Heart left ventricle (tissue), 16 donors: ENCODE measurements around the gene MICAL2. TPM values are rescaled to one million over a fixed set of nuclear protein-coding genes. Genes with fewer than 3 reads are reported as not detected.

ENCODE experiments used
- ATAC-seq, 4 donors: fragments of 200-7000 bp; cut with Tn5 transposase; one replicate each; pipeline ENCODE4 v1.9.1; 2020 to 2022; ENCODE audit warnings: moderate library complexity in 4 of 4, mild to moderate bottlenecking in 3 of 4, moderate number of reproducible peaks in 1 of 4
- DNase-seq, 5 donors: peaks; one replicate each; pipeline ENCODE4 v3.0.0-alpha.2; 2020
- H3K27ac ChIP-seq, 12 donors: fragments of 200-600 bp; sonication (generic) in 4 of 12; one replicate each; pipeline versions ENCODE4 v1.5.0 to v1.8.0; 2016 to 2022; ENCODE audit warnings: mild to moderate bottlenecking in 2 of 12
- H3K27me3 ChIP-seq, 9 donors: fragments of 200-600 bp; sonication (generic) in 2 of 9; one replicate each; pipeline versions ENCODE4 v1.5.1 to v1.8.0; 2016 to 2022; ENCODE audit warnings: mild to moderate bottlenecking in 3 of 9
- H3K36me3 ChIP-seq, 9 donors: fragments of 200-600 bp; sonication (generic) in 2 of 9; one replicate each; pipeline versions ENCODE4 v1.5.0 to v1.8.0; 2018 to 2022; ENCODE audit warnings: mild to moderate bottlenecking in 2 of 9
- H3K4me1 ChIP-seq, 12 donors: fragments of 200-600 bp; sonication (generic) in 4 of 12; one replicate each; pipeline versions ENCODE4 v1.5.0 to v1.8.0; 2016 to 2022; ENCODE audit warnings: mild to moderate bottlenecking in 3 of 12
- H3K4me3 ChIP-seq, 12 donors: fragments of 200-600 bp; sonication (generic) in 4 of 12; one replicate each; pipeline versions ENCODE4 v1.5.0 to v1.8.0; 2017 to 2022; ENCODE audit warnings: mild to moderate bottlenecking in 9 of 12, moderate library complexity in 4 of 12
- H3K9me3 ChIP-seq, 12 donors: fragments of 200-600 bp; sonication (generic) in 4 of 12; one replicate each; pipeline versions ENCODE4 v1.5.0 to v1.8.0; 2016 to 2022; ENCODE audit warnings: mild to moderate bottlenecking in 1 of 12
- CTCF ChIP-seq, 12 donors: fragments of 200-600 bp; sonication (generic) in 4 of 12; IDR thresholded peaks; one replicate each; pipeline versions ENCODE4 v1.5.0 to v1.8.0; 2018 to 2022; ENCODE audit warnings: antibody characterized with exemption in 12 of 12, mild to moderate bottlenecking in 5 of 12
- POLR2A ChIP-seq, 2 donors: fragments of 450-650 bp; IDR thresholded peaks; one replicate each; pipeline ENCODE4 v1.6.1; 2017; ENCODE audit warnings: antibody characterized with exemption in 2 of 2, mild to moderate bottlenecking in 2 of 2, moderate library complexity in 2 of 2
- WGBS, 4 donors: extraction: QIAGEN DNeasy Blood & Tissue Kit in 2 of 4; methylation state at CpG; one replicate each; pipeline versions ENCODE4 v1.1.5 to v1.1.7; 2013 to 2018; 5-methylcytosine and 5-hydroxymethylcytosine counted together
- intact Hi-C, 10 donors: fragments of 100-400 bp; cut with DNase I; formaldehyde crosslinking; loops; one replicate each; pipeline versions ENCODE4 v1.11.1 to v1.14.2; 2022
- polyA plus RNA-seq, 2 donors: library from polyadenylated mRNA; stranded (reverse); fragments of 200-250 nt; gene quantifications; one replicate each; pipeline ENCODE4 v1.2.3, GENCODE V29; 2013
- total RNA-seq, 9 donors: library from RNA; depleted of rRNA in 2 of 9; stranded (reverse); fragments of >200 nt in 2 of 9; fragmentation: NEBNext Ultra II Directional in 3 of 9; extraction: Animal tissue kit (Norgen Biotek cat#: 25700) in 3 of 9; gene quantifications; one replicate each; pipeline versions ENCODE4 v1.1.0 to v1.2.4, GENCODE V29; 2016 to 2023
- donor health status: ischemic (EF 13 %, LVEDD 7.1; RV severe dilation, severe dysfunction).
- donor health status: healthy with polysubstance abuse.
- donor health status: DM: no; HTN: yes; CAD: no.
- donor health status: DM: no; HTN: no; CAD: no.
- donor health status: ischemic (EF 25% LVEDD 6.9; RV normal size, moderate dysfunction).
- donor health status: ischemic (EF 25% LVEDD 5.7; RV mildly dilated, moderate dysfunction).
- donor health status: healthy.
- donor health status: DM: yes; HTN: yes; CAD: no.
- donor health status: ischemic (EF 35%, LVEDD 5.7; RV mildly dilated, moderate dysfunction).
- donor health status: nonischemic (EF 11% LVEDD 7.7; RV severe dilation, severe dysfunction).
- donor health status: DM: yes; HTN: yes; CAD: no.
- donor health status: PGD.
- donor health status: ischemic (EF 29% LVEDD 5.4; RV normal size, mild dysfunction).
- donor health status: nonischemic (EF 23%, LVEDD 6.1; RV moderate dilation, normal function).

The MICAL2 gene
- total and polyA plus RNA-seq, 11 donors, result 37.6 to 110 (median 86.4) TPM

- Histone ChIP-seq H3K9me3 (no peaks in the 10 kb centered on the region), H3K36me3 (peaks cover 0 to 33% (median 24%) of the 10 kb centered on the region in 9 donors), H3K4me3 (no peak overlapping the region), H3K27ac (peak overlapping the region; percentile 66 to 96 (median 86)), H3K4me1 (peaks cover 3 to 90% (median 74%) of the 10 kb centered on the region in 12 donors), H3K27me3 (no peaks in the 10 kb centered on the region)
- DNase-seq (no peak), ATAC-seq (peak; percentile 39 to 56 (median 46))
- WGBS, 4 donors, result 48 to 63% (median 60%) methylated on average over 9 of the region's 9 CpGs
- intact Hi-C loops, result loop anchor here in 6 of 10 donors (5.0 to 10.0 kb wide), 7 partner anchors 42 to 78 kb away; partner anchors contain the start of gene MICAL2 (in 1 of the 6)
- no peak for TF ChIP-seq POLR2A (IDR thresholded peaks at IDR 0.05)
Measured at GRCh38 chr11:12159351-12160099, 49.1 kb downstream of the MICAL2 start.

GRCh38 chr11:12160231-12160630 is 49.8 kb downstream of the MICAL2 start:
- ATAC-seq (no peak), DNase-seq (no peak)
- Histone ChIP-seq H3K9me3 (no peaks in the 10 kb centered on the region), H3K36me3 (peaks cover 0 to 32% (median 24%) of the 10 kb centered on the region in 9 donors), H3K27me3 (no peaks in the 10 kb centered on the region), H3K27ac (peak overlapping the region; percentile 66 to 96 (median 86)), H3K4me3 (no peak overlapping the region), H3K4me1 (peaks cover 3 to 94% (median 77%) of the 10 kb centered on the region in 12 donors)
- 92 to 94% (median 94%) methylated on average over 6 of the region's 6 CpGs for WGBS, 4 donors
- intact Hi-C loops, result loop anchor here in 5 of 10 donors (5.0 to 10.0 kb wide), 5 partner anchors 43 to 77 kb away; no protein-coding TSS in a partner anchor
- TF ChIP-seq CTCF (IDR thresholded peaks at IDR 0.05) (no peak), POLR2A (IDR thresholded peaks at IDR 0.05) (no peak)

GRCh38 chr11:12160680-12161079 is 50.3 kb downstream of the MICAL2 start:
- Histone ChIP-seq H3K4me3 (peak overlapping the region in 1 of 12 donors; percentile 3), H3K36me3 (peaks cover 0 to 35% (median 20%) of the 10 kb centered on the region in 9 donors), H3K27me3 (no peaks in the 10 kb centered on the region), H3K27ac (peak overlapping the region; percentile 66 to 96 (median 86)), H3K9me3 (no peaks in the 10 kb centered on the region), H3K4me1 (peaks cover 3 to 98% (median 78%) of the 10 kb centered on the region in 12 donors)
- ATAC-seq, result no peak
- intact Hi-C loops, result loop anchor here in 5 of 10 donors (5.0 to 10.0 kb wide), 5 partner anchors 43 to 77 kb away; no protein-coding TSS in a partner anchor
- 59 to 68% (median 63%) methylated on average over 12 of the region's 12 CpGs for WGBS, 4 donors
- TF ChIP-seq POLR2A (IDR thresholded peaks at IDR 0.05), result no peak
- TF ChIP-seq CTCF (IDR thresholded peaks at IDR 0.05), result no peak
- peak in 1 of 5 donors; percentile 24 for DNase-seq

- no peak for TF ChIP-seq POLR2A (IDR thresholded peaks at IDR 0.05)
- peak in 4 of 5 donors; percentile 57 to 67 (median 62) for DNase-seq
- H3K27me3 ChIP-seq, result no peaks in the 10 kb centered on the region
- peak overlapping the region; percentile 66 to 96 (median 86) for H3K27ac ChIP-seq
- peaks cover 3 to 100% (median 77%) of the 10 kb centered on the region in 12 donors for H3K4me1 ChIP-seq
- H3K36me3 ChIP-seq, result peaks cover 0 to 37% (median 18%) of the 10 kb centered on the region in 9 donors
- peak in 3 of 4 donors; percentile 10 to 43 (median 17) for ATAC-seq
- no peak overlapping the region for H3K4me3 ChIP-seq
- no peaks in the 10 kb centered on the region for H3K9me3 ChIP-seq
- WGBS, 4 donors, result 37 to 47% (median 41%) methylated on average over 4 of the region's 4 CpGs
- intact Hi-C loops, result loop anchor here in 5 of 10 donors (5.0 to 10.0 kb wide), 5 partner anchors 44 to 76 kb away; no protein-coding TSS in a partner anchor
Measured at GRCh38 chr11:12161137-12161536, 50.7 kb downstream of the MICAL2 start.
